GM19468 (cell line): ENCODE data around the gene HNRNPH2.
A peak's percentile ranks its signal among the peaks of the same experiment; 100 is the strongest.

ENCODE experiments used
- ATAC-seq: cut with Tn5 transposase; IDR thresholded peaks from one replicate; pipeline ENCODE4 v1.9.1; 2021; ENCODE audit warnings: mild to moderate bottlenecking, moderate library complexity, moderate number of reproducible peaks; ENCODE audit not compliant: unreplicated experiment; ENCODE audit errors: extremely low read depth

HNRNPH2 gene

DNA sequence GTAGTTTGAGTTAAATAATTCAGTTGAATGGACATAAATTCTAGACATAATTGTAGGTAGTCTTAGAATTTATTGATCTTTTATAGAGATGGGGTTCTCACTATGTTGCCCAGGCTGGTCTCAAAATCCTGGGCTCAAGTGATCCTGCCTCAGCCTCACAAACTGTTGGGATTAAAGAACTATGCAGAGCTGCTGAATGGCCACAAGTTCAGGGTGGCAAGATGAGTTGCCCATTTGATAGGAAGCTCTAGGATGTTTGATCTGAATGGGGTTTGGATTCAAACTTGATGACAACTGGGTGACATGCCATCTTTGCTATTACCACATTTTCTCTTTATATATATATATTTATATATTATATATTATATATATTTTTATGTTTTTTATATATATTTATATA is 13.7 kb upstream of the HNRNPH2 start:
- ATAC-seq = no peak

DNA sequence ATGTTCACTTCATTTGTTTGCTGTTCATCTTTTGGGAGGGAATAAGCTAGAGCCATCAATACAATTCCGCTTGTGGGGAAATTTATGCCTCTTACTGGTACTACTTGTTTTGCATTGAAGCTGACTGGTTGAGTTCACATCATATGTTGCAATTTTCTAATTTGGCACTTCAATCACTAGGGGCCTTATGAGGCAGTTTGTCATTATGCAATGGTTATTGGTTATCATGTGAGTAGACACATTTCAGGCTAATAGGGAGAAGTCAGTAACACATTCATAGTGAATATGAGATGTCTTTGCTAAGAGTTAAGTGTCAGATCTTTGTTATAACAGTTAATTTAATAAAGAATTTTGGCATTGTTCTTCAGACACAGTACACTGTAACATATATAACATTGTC is 12.2 kb upstream of the HNRNPH2 start:
- ATAC-seq = no peak

DNA sequence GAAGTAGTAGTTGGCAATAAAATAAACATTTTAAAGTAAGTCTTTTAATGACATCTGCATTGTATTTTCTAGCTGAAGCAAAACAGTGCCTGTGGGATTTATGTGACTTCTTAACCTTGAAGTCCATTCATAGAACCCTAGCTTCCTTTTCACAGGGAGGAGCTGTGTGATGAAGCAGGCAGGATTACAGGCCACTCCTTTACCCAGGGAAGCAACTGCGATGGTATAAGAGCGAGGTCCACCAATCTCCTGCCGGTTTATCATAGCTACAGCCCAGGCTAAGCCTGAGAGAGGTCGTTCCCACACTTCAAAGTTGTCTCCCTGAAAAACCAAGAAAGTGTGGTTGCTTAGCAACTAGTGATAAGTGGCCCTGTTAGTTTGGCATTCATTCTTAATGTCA is 10.2 kb upstream of the HNRNPH2 start:
- no peak for ATAC-seq

DNA sequence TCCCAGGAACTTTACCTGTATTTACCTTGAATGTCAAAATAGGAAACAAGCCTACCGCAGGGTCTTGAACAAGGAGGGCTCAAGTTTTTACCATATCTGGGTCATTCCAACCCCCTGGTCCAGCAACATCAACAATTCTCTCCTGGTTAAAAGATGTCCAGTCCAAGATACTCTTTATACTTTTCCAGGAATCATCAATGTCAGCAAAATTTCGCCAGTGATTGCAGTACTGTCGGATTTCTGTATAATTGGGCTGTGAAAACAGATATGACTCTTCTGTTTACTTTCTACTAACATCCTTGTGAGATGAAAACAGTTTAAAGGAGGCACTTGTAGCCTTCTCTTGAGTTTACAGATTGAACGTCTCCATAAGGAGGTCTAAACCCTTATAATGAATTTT is 9.3 kb upstream of the HNRNPH2 start:
- no peak for ATAC-seq

DNA sequence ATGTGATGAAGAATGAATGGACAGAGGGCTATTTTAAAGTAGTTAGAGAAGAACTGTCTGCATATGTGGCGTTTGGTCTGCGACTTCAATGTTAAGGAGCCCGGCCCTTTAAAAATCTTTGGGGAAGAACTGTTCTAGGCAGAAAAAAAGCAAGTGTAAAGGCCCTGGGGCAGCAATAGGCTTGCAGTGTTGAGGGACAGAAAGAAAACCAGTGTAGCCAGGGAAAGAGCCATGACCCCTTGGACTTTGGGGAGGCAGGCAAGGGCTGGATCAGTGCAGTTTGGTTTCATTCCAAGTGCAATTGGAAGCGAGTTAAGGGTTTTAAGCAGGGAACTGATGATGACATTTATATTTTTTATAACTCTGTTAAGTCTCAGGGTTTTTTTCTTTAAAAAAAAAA is 8.2 kb upstream of the HNRNPH2 start:
- ATAC-seq = no peak

DNA sequence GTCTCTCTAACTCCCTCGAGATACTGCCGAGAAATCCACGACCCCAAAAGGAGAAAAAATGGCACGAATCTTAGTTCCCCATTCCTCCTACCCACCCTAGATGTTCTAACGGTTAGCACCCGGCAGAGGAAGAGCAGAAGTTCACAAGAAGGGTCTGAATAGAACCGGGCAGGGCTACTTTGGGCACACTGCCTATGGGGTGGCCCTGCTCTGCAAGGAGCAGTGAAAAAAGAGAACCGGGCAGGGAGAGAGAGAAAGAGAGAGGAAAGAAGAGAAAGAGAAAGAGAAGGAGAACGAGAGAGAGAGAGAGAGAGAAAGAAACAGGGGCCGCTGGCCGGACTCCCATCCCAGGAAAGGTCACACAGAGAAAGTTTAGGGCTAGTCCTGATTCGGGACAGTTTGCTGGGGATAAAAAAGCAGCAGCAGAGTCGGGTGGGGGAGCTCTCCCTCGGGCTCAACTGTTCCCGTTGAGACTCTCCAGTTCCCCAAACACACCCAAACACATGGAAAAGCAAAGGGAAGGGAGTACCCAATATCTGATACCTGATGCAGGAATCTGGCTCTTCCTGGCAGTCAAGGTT is 765 bp upstream of the HNRNPH2 start:
- ATAC-seq = no peak

DNA sequence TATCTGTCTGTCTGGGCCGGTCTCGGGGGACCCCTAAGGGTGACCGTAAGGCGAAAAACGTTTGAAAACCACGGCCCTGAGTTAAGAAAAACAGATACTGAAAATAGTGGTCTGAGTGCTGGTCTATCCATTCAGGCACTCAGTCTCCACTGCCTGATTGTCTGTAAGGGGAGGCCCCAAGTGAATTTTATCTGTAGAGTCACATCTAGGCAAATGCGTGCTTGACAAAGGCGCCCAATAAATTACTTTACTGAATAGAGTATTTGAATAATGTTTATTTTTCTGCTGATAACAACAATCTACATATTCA is 465 bp downstream of the HNRNPH2 start:
- ATAC-seq = no peak

DNA sequence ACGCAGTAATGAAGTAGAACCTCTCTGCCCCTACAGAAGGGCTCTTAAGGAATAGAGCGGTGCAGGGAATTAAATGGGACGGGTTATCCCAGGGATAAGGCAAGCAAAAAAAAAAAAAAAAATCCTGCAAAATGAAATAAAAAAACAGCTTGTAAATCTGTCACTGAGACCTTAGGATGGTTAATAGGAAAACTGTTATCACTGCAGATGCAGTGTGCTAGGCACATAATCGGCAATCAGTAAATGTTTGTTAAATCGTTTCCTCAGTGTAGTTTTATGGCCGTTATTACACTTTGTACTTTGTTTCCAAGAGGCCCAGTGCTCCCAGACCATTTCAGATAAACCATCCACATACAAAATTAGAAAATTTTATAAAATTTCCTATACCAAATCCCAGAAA is 1.0 kb downstream of the HNRNPH2 start:
- ATAC-seq = no peak

DNA sequence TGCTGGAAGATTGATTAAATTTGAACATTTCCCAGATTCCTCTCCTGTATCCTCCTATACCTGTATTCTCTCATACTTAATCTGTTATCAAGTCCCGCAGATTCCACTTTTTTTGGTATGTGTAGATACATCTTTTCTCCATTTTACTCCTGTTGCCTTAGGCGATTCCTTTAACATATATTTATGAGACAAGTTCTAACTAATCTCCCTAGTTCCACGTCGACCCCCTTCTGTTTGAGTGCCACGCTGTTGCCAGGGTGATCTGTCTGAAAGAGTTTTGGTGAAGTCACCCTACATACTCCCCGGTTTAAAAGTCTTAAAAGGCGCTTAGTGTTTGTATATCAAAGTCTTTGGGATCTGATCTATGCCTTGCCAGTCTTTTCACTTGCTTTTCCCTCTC is 2.4 kb downstream of the HNRNPH2 start:
- ATAC-seq = no peak

DNA sequence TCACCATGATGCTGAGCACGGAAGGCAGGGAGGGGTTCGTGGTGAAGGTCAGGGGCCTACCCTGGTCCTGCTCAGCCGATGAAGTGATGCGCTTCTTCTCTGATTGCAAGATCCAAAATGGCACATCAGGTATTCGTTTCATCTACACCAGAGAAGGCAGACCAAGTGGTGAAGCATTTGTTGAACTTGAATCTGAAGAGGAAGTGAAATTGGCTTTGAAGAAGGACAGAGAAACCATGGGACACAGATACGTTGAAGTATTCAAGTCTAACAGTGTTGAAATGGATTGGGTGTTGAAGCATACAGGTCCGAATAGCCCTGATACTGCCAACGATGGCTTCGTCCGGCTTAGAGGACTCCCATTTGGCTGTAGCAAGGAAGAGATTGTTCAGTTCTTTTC is 4.0 kb downstream of the HNRNPH2 start:
- ATAC-seq = no peak

DNA sequence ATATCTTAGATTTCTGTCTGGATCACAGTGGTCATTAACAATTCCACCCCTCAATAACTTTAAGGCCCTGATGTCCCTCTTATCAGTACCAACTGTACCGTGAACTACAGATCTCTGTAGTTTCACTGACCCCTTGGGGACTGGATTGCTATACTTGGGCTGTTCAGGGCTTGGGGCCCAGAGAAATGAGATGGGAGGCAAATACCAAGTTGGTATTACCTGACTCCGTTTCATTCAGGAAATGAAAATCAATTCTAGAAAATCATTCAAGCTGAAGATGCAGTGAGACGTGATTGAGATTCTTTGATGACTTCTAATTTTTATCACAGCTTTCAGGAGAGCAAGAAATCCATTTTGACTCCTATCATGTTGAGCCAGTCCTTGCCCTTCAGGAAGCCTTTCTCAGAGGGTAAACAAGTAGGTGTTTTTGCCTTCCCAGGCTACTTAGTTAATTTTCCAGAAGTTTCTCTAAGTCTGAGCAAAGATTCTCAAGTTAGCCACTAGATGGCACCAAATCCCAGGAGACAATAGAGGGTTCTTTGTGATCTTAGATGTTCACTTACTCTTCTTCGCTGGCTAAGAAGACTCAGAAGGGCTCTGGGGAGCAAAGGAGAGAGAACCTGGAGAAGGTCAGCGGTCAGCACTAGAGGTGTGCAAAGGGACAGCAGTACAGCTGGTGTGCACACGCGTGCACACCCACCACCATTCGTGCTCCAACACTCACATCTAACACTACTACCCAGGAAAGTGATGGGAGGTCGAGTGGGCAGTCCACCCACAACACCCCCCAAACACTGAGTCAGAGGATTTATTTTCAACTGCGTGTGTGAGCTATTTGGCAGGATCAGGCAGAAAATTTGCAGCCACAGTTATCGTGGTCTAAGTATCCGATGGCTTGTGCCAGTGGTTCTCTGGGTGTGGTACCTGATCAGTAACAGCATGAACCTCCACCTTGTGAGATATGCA is 7.4 kb downstream of the HNRNPH2 start:
- peak; percentile 55 for ATAC-seq

DNA sequence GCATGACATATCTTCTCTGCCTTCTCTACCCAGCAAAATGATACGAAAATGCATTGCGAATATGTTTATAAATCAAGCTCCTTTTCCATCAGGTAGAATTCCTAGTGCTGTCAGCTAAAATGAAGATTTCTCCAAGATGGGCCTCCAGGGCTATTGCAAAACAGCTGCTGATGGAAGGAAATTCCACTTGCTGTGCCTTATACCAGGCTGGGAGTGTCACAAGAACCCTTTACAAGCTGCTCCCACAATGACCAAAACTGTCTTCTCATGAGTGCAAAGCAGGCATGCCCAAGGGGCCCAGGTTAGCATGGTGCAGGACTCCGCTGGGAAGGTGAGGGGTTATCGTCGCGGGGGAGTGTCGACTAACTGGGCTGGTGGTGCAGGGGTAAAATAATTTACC is 8.7 kb downstream of the HNRNPH2 start:
- no peak for ATAC-seq

DNA sequence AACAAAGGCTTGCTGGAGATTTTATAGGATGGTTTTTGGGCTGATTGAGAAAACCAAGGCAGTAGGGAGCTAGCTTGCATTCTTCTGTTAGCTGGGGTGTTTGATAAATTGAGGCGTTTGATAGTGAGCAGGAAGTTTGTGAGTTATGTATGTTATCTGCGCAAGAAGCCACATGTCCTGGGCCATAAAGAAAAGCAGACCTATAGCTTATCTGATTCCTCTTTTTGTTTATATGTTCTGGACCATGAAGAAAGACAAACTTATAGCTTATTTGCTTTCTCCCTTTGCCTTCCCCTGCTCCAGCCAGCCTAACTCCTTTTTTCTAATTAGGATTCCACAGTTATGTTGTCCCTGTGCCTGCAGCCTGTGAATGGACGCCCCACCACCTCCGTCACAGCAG is 9.2 kb downstream of the HNRNPH2 start:
- ATAC-seq = no peak

DNA sequence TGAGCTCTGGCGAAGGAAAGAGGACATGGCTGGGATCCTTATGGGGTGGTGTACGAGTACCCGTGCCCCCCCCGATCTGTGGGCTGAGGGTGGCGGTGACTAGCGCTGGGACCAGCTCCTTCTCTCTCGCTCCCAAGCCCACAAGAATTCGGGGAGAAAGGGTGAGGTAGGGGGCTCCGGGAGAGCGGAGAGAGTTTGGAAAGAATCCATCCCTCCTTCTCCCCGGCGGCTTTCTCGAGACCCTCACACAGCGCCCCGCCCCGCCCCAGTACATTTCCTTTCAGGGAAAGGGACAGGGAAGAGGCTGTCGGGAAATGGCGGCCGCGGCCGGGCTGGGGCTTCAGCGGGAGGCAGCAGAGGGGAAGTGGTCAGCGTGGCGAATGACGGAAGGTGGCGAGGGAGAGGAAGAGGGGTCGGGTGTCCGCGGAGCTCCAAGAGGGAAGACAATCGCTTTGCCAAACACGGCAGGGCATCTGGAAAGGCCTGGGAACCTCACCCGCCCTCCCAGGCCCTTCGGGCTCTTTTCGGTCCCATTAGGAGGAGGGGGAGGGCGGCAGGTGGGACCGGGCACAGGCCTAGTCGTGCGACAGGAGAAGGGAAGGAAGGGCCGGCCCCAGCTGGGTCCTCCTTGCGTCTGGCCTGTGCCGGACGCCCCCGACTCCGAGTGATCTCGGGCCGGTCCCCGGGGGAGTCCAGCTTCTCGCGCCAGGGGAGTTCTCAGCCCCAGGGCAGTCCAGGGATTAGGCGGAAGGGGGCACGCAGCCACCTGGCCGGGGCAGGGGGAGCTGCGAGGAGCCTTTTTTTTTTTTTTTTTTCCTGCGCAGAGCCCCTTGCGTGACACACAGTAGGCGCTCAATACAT is 10.2 kb downstream of the HNRNPH2 start:
- ATAC-seq = no peak

DNA sequence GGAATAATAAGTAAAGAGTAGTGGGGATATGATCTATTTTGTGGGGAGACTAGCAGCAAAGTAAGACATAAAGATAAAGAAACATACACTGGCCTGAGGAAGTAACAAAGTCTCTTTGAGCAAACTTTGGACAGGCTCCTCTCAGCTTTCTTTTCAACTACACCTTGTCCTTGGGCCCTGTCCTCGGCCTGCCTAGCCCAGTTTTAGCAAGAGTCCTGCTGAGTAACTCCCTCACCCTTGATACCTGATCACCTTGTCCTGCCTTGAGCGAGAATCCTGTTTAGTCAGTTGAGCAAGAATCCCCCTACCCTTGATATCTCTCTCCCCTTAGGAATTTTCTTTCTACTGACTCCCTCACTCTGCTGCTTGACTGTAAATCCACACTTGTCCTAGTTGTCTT is 11.5 kb downstream of the HNRNPH2 start:
- ATAC-seq = no peak

DNA sequence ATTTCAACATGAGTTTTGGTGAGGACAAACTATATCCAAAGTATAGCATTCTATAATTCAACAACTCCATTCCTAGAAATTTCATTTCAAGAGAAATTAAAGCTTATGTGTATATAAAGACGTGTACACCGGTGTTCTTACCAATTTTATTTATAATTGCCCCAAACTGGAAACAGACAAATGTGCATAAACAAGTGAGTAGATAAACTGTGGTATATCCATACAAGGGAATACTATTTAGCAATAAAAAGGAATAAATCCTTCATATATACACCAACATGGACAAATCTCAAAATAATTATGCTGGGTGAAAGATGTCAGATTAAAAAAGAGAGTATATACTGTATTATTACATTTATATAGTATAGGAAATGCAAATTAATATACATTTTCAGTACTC is 19.9 kb downstream of the HNRNPH2 start:
- ATAC-seq = no peak

DNA sequence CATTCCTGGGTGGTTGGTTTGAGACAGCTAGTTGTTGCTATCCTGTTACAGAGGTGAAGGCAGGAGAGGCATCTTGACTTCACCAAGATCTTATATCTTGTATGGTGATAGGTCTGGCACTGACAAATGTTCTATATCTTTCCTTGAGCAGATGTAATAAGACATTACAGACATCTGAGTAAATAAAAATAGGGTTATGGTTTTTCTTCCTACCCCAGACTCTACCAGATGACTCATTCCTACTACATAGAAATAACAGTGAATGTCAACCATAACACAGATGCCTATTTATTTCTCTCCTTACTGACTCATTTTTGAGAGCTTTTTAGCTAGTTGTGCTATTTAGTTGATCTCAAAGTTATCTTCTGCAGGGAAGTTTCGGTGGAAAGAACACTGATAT is 21.9 kb downstream of the HNRNPH2 start:
- no peak for ATAC-seq

DNA sequence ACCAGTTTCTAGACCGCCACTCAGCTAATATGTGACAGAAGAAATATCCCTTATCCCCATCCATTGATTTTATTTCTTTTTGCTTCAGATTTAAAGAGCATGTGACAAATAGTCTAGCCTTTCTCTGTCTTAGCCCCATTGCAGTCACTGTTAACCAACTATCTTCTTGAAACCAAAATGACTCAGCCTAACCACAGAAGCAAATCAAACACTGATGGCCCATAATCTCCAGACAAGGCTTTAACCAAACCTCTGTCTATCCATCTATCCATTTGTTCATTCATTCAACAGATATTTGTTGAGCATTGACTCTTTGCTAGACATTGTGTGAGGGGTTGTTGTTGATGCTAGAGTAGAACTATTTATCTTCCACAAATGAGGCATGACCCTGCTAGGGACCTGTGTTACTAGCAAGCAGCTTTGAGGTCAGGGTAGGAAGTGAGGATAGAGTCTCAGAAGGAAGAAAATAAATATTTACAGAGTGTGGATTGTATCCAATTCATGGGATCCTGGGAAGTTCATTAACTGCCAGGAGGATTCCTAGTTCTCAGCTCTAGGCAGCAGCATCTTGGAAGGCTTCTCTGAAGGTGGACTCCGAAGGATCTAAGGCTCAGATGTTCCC is 22.5 kb downstream of the HNRNPH2 start:
- no peak for ATAC-seq

DNA sequence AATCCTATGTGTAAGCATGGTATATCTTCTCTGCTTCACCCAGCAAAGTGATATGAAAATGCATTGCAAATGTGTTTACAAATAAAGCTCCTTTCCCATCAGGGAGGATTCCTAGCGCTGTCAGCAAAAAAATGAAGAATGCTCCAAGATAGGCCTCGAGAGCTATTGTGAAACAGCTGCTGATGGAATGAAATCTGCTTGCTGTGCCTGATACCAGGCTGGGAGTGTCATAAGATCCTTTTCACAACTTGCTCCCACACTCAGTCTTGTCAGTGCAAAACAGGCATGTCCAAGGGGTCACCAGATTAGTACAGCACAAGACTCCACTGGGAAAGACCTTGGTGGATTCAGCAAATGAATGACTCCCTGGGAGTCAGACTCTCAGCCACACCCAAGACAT is 34.1 kb downstream of the HNRNPH2 start:
- ATAC-seq = no peak

DNA sequence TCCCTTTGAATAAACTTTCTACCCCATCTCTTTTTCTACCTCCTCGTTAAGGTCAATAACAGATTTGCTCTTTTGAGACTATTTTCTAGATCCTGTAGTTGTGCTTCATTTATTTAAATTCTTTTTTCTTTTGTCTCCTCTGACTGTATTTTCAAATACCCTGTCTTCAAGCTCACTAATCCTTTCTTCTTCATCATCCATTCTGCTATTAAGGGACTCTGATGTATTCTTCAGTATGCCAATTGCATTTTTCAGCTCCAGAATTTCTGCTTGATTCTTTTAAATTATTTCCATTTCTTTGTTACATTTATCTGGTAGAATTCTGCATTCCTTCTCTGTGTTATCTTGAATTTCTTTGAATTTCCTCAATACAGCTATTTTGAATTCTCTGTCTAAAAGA is 41.3 kb downstream of the HNRNPH2 start:
- no peak for ATAC-seq

DNA sequence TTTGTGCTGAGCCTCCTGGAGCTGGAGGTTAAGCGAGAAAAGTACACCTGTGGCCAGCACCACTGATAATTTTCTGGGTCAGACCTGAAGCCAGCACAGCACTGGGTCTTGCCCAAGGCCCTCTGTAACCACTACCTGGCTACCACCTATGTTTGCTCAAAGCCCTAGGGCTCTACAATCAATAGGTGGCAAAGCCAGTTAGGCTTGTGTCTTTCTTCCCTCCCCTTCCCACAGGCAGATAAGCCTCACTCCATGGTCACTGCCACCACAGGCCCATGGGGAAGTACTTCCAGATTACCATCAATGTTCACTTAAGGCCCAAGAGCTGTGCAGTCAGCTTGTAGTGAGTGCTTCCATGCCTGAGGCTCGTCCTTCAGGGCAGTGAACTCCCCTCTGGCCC is 42.1 kb downstream of the HNRNPH2 start:
- ATAC-seq = no peak
